H7 (cell line): ENCODE data around the gene QSOX1. TPM values are rescaled to one million over a fixed set of nuclear protein-coding genes. Genes with fewer than 3 reads are reported as not detected.

Experiments used
- DNase-seq: peaks from one replicate; pipeline ENCODE4 v3.0.0; 2012
- H3K27me3 ChIP-seq: 2 replicates; pipeline ENCODE4 v1.6.0; 2011; ENCODE audit warnings: mild to moderate bottlenecking, low read length; ENCODE audit not compliant: control insufficient read depth, insufficient read depth
- H3K36me3 ChIP-seq: replicated peaks from 2 replicates; pipeline ENCODE4 v1.5.1; 2011; ENCODE audit warnings: low read length; ENCODE audit not compliant: control insufficient read depth, insufficient read depth
- H3K4me3 ChIP-seq: 2 replicates; pipeline ENCODE4 v1.5.1; 2011; ENCODE audit warnings: low read depth, mild to moderate bottlenecking, control low read depth, low read length, moderate library complexity; ENCODE audit not compliant: insufficient read depth
- total RNA-seq: library from RNA; depleted of rRNA; stranded (reverse); fragments of >200 nt; shearing (Covaris generic); gene quantifications from 2 replicates; pipeline ENCODE4 v1.2.3, GENCODE V29; 2014

Gene QSOX1
- total RNA-seq, 1 experiment from 2014 or later, result 133 TPM

GRCh38 chr1:180215856-180216625 lies 61.4 kb downstream of the QSOX1 start:
- H3K36me3 ChIP-seq, result no peaks in the 10 kb centered on the region
- peaks cover 4% of the 10 kb centered on the region for H3K27me3 ChIP-seq
- DNase-seq, result no peak
- H3K4me3 ChIP-seq, result no peak overlapping the region

- Histone ChIP-seq H3K27me3 (peaks cover 4% of the 10 kb centered on the region), H3K4me3 (no peak overlapping the region), H3K36me3 (no peaks in the 10 kb centered on the region)
- no peak for DNase-seq
Observed at GRCh38 chr1:180217006-180217405, 62.3 kb downstream of the QSOX1 start.

GRCh38 chr1:180218806-180219765 lies 64.4 kb downstream of the QSOX1 start:
- peak; percentile 33 for DNase-seq
- H3K36me3 ChIP-seq, result no peaks in the 10 kb centered on the region
- H3K27me3 ChIP-seq, result peaks cover 7% of the 10 kb centered on the region
- H3K4me3 ChIP-seq, result no peak overlapping the region

GRCh38 chr1:180219776-180220175 lies 65.1 kb downstream of the QSOX1 start:
- H3K36me3 ChIP-seq, result no peaks in the 10 kb centered on the region
- H3K27me3 ChIP-seq, result peaks cover 10% of the 10 kb centered on the region
- H3K4me3 ChIP-seq, result no peak overlapping the region
- DNase-seq, result no peak

- no peak for DNase-seq
- Histone ChIP-seq H3K4me3 (no peak overlapping the region), H3K27me3 (peaks cover 22% of the 10 kb centered on the region)
Observed at GRCh38 chr1:180221462-180221861, 66.8 kb downstream of the QSOX1 start.

GRCh38 chr1:180224902-180225301 lies 70.2 kb downstream of the QSOX1 start:
- Histone ChIP-seq H3K36me3 (no peaks in the 10 kb centered on the region), H3K27me3 (peaks cover 48% of the 10 kb centered on the region), H3K4me3 (no peak overlapping the region)
- DNase-seq, result no peak

More at GRCh38 chr1:180221462-180221861, 66.8 kb downstream of the QSOX1 start:
- no peaks in the 10 kb centered on the region for H3K36me3 ChIP-seq

GRCh38 chr1:180225403-180225802 lies 70.7 kb downstream of the QSOX1 start:
- H3K4me3 ChIP-seq, result no peak overlapping the region
- H3K36me3 ChIP-seq, result no peaks in the 10 kb centered on the region
- peaks cover 50% of the 10 kb centered on the region for H3K27me3 ChIP-seq
- DNase-seq, result no peak

- H3K27me3 ChIP-seq, result peaks cover 76% of the 10 kb centered on the region
- no peak overlapping the region for H3K4me3 ChIP-seq
- no peaks in the 10 kb centered on the region for H3K36me3 ChIP-seq
- DNase-seq, result peak; percentile 30
Observed at GRCh38 chr1:180227861-180228647, 73.4 kb downstream of the QSOX1 start.

- peak overlapping the region; percentile 66 for H3K4me3 ChIP-seq
- no peaks in the 10 kb centered on the region for H3K36me3 ChIP-seq
- H3K27me3 ChIP-seq, result peaks cover 82% of the 10 kb centered on the region
- DNase-seq, result peak; percentile 80
Observed at GRCh38 chr1:180228648-180229482, 74.2 kb downstream of the QSOX1 start.

- Histone ChIP-seq H3K4me3 (peak within 1 kb of the TSS; percentile 66), H3K36me3 (no peaks in the 10 kb centered on the region), H3K27me3 (peaks cover 87% of the 10 kb centered on the region)
- peak; percentile 98 for DNase-seq
Observed at GRCh38 chr1:180229483-180230415, 75.1 kb downstream of the QSOX1 start, which contains the start of gene LHX4. TSS of gene LHX4 (plus strand) at chr1:180230264. CDS start at chr1:180230530, 266 bp downstream.

GRCh38 chr1:180230416-180230790 lies 75.7 kb downstream of the QSOX1 start:
- DNase-seq, result peak; percentile 88
- H3K36me3 ChIP-seq, result no peaks in the 10 kb centered on the region
- peaks cover 90% of the 10 kb centered on the region for H3K27me3 ChIP-seq
- H3K4me3 ChIP-seq, result peak overlapping the region; percentile 66

- peak overlapping the region; percentile 66 for H3K4me3 ChIP-seq
- no peaks in the 10 kb centered on the region for H3K36me3 ChIP-seq
- DNase-seq, result peak; percentile 90
- H3K27me3 ChIP-seq, result peaks cover 92% of the 10 kb centered on the region
Observed at GRCh38 chr1:180230791-180231505, 76.3 kb downstream of the QSOX1 start.
